Activated CD4-positive, alpha-beta memory T cell treated with anti-CD3 and anti-CD28 coated beads, Interleukin-2, amount 10 ng/mL, durations not matched to agents 7 days and 5 days (primary cell): ENCODE data around the gene PLGRKT. TPM values are rescaled to one million over a fixed set of nuclear protein-coding genes. Genes with fewer than 3 reads are reported as not detected.
"Not testable (repeated sequence)": the region's sequence is repeated elsewhere in the genome, so short reads cannot be mapped to it uniquely, and the experiment has no call there.

Experiments
- CTCF ChIA-PET: fragments of 350-600 bp; sonication (Branson Sonifier 250); formaldehyde crosslinking; loops from one replicate; lab custom pipeline; 2021; ENCODE audit warnings: antibody characterized with exemption, inconsistent platforms; lab: Charles Lee
- POLR2A ChIA-PET: fragments of 350-600 bp; sonication (Branson Sonifier 250); formaldehyde crosslinking; loops from one replicate; lab custom pipeline; 2021; ENCODE audit warnings: antibody characterized with exemption; lab: Charles Lee
- DNase-seq: peaks from one replicate; pipeline ENCODE4 v3.0.0-alpha.2; 2020
- H3K27ac Mint-ChIP-seq: one replicate; pipeline ENCODE4 v1.8.0; 2021; ENCODE audit warnings: mild to moderate bottlenecking, mixed read lengths
- H3K27me3 Mint-ChIP-seq: one replicate; pipeline ENCODE4 v1.8.0; 2021; ENCODE audit warnings: mixed read lengths
- H3K36me3 Mint-ChIP-seq: one replicate; pipeline ENCODE4 v1.8.0; 2021; ENCODE audit warnings: low read depth, mixed read lengths
- H3K4me1 Mint-ChIP-seq: one replicate; pipeline ENCODE4 v1.8.0; 2021; ENCODE audit warnings: mixed read lengths
- H3K4me3 Mint-ChIP-seq: one replicate; pipeline ENCODE4 v1.8.0; 2021; ENCODE audit warnings: mild to moderate bottlenecking, mixed read lengths
- H3K9me3 Mint-ChIP-seq: one replicate; pipeline ENCODE4 v1.8.0; 2021; ENCODE audit warnings: mixed read lengths
- total RNA-seq, 2 experiments: library from RNA; stranded (reverse); gene quantifications; one replicate each; pipeline ENCODE4 v1.2.3, GENCODE V29; 2021

The PLGRKT gene
- total RNA-seq, 2 experiments from 2014 or later, result 32.0 TPM

DNA sequence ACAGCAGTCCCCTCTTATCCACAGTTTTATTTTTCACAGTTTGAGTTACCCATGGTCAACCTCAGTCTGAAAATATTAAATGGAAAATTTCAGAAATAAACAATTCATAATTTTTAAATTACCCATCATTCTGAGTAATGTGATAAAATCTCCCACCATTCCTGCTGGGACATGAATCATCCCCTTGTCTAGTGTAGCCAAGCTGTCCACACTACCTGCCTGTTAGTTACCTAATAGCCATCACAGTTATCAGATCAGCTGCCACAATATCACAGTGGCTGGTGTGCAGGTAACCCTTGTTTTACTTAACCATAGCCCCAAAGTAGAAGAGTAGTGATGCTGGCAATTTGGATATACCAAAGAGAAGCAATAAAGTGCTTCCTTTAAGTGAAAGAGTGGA lies 10.7 kb downstream of the PLGRKT start:
- H3K27ac Mint-ChIP-seq, result no peak overlapping the region
- H3K4me1 Mint-ChIP-seq, result no peaks in the 10 kb centered on the region
- H3K9me3 Mint-ChIP-seq, result no peaks in the 10 kb centered on the region
- H3K4me3 Mint-ChIP-seq, result no peak overlapping the region
- peaks cover 20% of the 10 kb centered on the region for H3K36me3 Mint-ChIP-seq
- DNase-seq, result no peak
- ChIA-PET POLR2A (no interaction called here), CTCF (interaction anchor here (1.2 to 5.1 kb wide), 5 partner anchors 11 to 665 kb away, joined by 3 to 75 read pairs (median 5); partner anchors contain the start of genes INSL6 and PLGRKT)
- no peaks in the 10 kb centered on the region for H3K27me3 Mint-ChIP-seq

DNA sequence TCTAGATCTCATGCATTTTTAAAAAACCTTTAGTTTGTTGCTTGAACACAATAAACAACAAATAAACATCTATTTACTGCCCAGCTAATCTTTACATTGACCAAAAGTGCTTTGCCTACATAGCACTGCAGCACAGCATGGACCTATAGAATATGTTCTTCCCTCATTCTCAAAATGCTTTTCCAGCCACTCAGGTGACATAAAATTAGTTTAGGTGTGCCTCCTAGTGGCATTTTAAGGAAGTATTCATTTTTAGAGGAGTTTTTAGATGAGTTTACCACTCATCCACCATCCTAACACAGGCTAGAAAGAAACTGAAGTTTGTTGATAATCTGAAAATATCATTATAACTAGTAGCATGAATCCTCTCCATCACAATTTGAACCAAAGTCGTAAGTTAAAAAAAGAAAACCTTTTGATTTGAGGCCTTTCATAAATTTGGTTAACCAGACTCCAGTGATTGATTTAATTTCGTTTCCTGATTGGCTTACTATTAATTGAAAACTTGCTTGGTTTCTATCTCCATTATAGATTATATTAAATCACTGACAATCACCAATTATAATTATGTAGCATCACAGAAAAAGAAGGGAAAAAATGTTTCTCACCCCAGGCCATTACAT lies 12.6 kb downstream of the PLGRKT start:
- no peak overlapping the region for H3K27ac Mint-ChIP-seq

DNA sequence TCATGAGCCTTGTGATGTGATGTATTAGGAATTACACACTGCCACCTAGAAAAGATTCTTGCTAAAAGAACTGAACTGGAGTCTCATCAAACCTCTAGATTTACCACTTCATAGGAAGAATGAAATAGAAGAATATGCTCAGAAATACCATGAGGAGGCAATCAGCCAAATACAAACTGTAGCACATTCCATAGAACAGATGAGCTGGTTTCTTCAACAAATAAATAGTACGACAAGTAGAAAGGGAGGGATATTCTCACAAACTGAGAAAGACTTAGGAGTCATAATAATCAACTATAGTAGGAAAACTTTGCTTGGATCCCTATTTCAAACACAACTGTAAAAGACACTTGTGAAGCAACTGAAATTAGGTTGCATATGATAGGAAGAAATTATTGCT lies 15.4 kb downstream of the PLGRKT start:
- peaks cover 17% of the 10 kb centered on the region for H3K36me3 Mint-ChIP-seq
- CTCF ChIA-PET, result interaction anchor here (0.6 to 5.1 kb wide), 5 partner anchors 92 to 662 kb away, joined by 3 to 75 read pairs (median 5); partner anchors contain the start of gene INSL6
- POLR2A ChIA-PET, result no interaction called here

More for the DNA sequence above, 12.6 kb downstream of the PLGRKT start:
- no peaks in the 10 kb centered on the region for H3K4me1 Mint-ChIP-seq
- no peaks in the 10 kb centered on the region for H3K9me3 Mint-ChIP-seq
- no peak for DNase-seq
- ChIA-PET CTCF (interaction anchor here (0.7 to 5.1 kb wide), 14 partner anchors 9 to 666 kb away, joined by 3 to 75 read pairs (median 3); partner anchors contain the start of gene INSL6), POLR2A (interaction anchor here (0.6 kb wide), 1 partner anchor 240 kb away, joined by 3 read pairs; no protein-coding TSS in a partner anchor)
- no peak overlapping the region for H3K4me3 Mint-ChIP-seq
- no peaks in the 10 kb centered on the region for H3K27me3 Mint-ChIP-seq
- peaks cover 6% of the 10 kb centered on the region for H3K36me3 Mint-ChIP-seq

DNA sequence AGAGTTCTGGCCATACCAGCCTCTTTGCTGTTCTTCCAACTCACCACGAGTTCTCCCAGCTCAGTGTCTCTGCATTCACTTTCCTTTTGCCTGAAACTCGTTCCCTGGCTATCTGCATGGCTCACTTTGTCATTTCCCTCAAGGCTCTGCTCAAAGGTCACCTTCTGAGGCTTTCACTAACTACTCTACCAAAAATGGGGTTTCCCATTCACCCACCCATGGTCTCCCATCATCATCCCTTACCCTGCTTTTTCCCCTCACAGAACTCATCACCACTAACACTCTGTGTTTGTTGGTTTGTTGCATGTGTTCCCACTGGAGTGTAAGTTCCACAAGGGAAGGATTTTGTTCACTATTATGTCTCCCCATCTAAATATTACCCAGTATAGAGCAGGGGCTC lies 16.6 kb downstream of the PLGRKT start:
- Mint-ChIP-seq H3K27ac (no peak overlapping the region), H3K27me3 (no peaks in the 10 kb centered on the region), H3K4me1 (no peaks in the 10 kb centered on the region), H3K4me3 (no peak overlapping the region), H3K36me3 (peaks cover 18% of the 10 kb centered on the region), H3K9me3 (no peaks in the 10 kb centered on the region)
- DNase-seq, result no peak
- CTCF ChIA-PET, result interaction anchor here (0.8 kb wide), 1 partner anchor 661 kb away, joined by 3 read pairs; no protein-coding TSS in a partner anchor
- POLR2A ChIA-PET, result no interaction called here

More for the DNA sequence above, 15.4 kb downstream of the PLGRKT start:
- Mint-ChIP-seq H3K27ac (no peak overlapping the region), H3K4me3 (no peak overlapping the region), H3K9me3 (no peaks in the 10 kb centered on the region), H3K4me1 (no peaks in the 10 kb centered on the region), H3K27me3 (no peaks in the 10 kb centered on the region)
- DNase-seq, result no peak

DNA sequence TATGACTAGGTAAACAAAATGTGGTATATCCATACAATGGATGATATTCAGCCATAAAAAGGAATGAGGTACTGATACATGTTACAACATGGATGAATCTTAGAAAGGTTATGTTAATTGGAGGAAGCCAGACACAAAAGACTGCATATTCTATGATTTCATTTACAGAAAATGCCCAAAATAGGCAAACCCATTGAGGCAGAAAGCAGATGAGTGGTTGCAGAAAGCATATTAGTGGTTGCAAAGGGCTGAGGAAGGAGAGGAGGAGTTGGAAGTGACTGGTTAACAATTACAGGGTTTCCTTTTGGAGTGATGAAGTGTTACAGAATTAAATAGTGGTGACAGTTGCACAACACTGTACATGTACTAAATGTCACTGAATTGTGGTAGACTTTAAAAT lies 17.7 kb downstream of the PLGRKT start:
- Mint-ChIP-seq H3K27me3 (no peaks in the 10 kb centered on the region), H3K4me1 (no peaks in the 10 kb centered on the region), H3K27ac (no peak overlapping the region), H3K36me3 (peaks cover 22% of the 10 kb centered on the region), H3K9me3 (no peaks in the 10 kb centered on the region), H3K4me3 (no peak overlapping the region)
- ChIA-PET POLR2A (no interaction called here), CTCF (no interaction called here)
- DNase-seq, result no peak

DNA sequence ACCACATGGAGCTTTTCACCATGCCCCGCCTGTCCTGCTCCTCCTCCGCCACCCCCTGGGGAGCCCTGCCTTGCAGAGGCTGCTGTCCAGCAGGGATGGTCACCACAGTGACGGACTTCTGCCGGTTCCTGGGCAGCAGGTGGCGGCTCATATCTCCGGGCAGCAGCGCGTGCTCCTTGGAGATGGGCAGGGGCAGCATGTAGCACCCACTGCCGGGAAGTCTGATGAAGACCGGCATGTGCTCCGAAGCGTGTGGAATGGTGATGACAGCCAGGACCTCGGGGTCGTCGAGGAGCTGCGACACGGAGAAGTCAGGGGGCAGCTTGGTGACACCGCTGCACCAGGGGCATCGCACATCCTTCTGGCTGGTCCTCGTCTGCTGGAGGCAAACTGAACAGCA lies 19.2 kb downstream of the PLGRKT start:
- Mint-ChIP-seq H3K27me3 (no peaks in the 10 kb centered on the region), H3K9me3 (no peaks in the 10 kb centered on the region), H3K36me3 (peaks cover 26% of the 10 kb centered on the region), H3K4me3 (no peak overlapping the region), H3K4me1 (no peaks in the 10 kb centered on the region), H3K27ac (no peak overlapping the region)
- ChIA-PET CTCF (no interaction called here), POLR2A (no interaction called here)
- no peak for DNase-seq

DNA sequence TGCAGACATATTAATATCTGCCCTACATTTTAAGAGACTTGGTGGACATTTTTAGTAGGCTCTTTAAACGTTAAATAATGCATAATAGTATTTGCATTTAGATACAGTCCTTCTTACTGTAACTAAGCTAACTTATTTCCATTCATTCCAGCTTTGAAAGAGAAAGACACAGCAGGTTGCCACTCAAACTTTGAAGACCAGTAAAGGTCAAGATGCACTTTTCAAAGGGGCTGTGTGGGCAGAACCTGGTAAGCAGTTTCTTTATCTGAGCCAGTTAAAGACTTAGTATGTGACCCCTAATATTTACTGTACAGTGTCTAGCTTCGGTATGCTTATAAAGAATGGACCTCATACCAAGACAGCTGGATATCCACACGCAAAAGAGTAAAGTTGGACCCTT lies 20.8 kb downstream of the PLGRKT start:
- ChIA-PET POLR2A (no interaction called here), CTCF (interaction anchor here (0.7 to 1.9 kb wide), 6 partner anchors 13 to 658 kb away, joined by 3 to 6 read pairs (median 3); partner anchors contain the start of gene INSL6)
- Mint-ChIP-seq H3K36me3 (peaks cover 32% of the 10 kb centered on the region), H3K27me3 (no peaks in the 10 kb centered on the region), H3K9me3 (peaks cover 3% of the 10 kb centered on the region), H3K4me1 (no peaks in the 10 kb centered on the region), H3K4me3 (no peak overlapping the region), H3K27ac (no peak overlapping the region)
- no peak for DNase-seq

DNA sequence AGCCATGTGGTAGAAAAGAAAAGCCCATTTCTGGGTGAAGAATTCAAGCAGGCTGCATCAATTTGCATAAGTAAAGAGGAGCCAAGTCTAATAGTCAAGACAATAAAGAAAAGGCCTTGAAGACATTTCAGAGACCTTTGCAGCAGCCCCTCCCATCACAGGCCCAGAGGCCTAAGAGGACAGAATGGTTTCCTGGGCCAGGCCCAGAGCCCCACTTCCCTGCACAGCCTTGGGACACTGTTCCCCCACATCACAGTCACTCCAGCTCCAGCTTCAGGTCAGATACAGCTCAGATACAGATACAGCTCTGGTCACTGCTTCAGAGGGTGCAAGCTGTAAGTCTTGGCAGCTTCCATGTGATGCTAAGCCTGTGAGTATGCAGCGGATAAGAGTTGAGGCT lies 29.1 kb downstream of the PLGRKT start:
- H3K36me3 Mint-ChIP-seq, result peaks cover 58% of the 10 kb centered on the region
- H3K27ac Mint-ChIP-seq, result no peak overlapping the region
- DNase-seq, result no peak
- POLR2A ChIA-PET, result no interaction called here
- CTCF ChIA-PET, result no interaction called here
- H3K27me3 Mint-ChIP-seq, result no peaks in the 10 kb centered on the region
- peaks cover 41% of the 10 kb centered on the region for H3K9me3 Mint-ChIP-seq
- peaks cover 9% of the 10 kb centered on the region for H3K4me1 Mint-ChIP-seq
- no peak overlapping the region for H3K4me3 Mint-ChIP-seq

DNA sequence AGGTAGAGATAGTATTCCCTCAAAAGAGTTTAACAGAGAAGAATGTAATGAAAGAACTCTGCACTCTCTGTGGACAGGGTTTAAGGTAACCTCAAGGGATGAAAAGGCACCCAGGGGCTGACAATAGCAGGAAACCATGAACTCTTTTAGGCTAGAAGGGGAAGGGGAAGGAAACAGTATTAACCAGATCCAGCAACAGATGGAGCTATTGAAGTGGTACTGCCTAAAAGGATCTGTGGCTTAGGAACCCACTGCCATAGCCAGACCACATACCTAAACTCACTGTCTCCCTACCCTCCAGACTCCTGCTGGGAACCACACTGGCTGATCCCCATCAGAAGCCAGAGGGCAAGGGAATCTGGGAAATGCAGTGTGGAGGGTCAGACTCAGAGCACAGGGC lies 35.5 kb downstream of the PLGRKT start:
- H3K4me1 Mint-ChIP-seq, result peaks cover 15% of the 10 kb centered on the region
- no peaks in the 10 kb centered on the region for H3K27me3 Mint-ChIP-seq
- no peak for DNase-seq
- H3K27ac Mint-ChIP-seq, result no peak overlapping the region
- peaks cover 30% of the 10 kb centered on the region for H3K36me3 Mint-ChIP-seq
- ChIA-PET POLR2A (no interaction called here), CTCF (no interaction called here)
- peaks cover 26% of the 10 kb centered on the region for H3K9me3 Mint-ChIP-seq
- no peak overlapping the region for H3K4me3 Mint-ChIP-seq

DNA sequence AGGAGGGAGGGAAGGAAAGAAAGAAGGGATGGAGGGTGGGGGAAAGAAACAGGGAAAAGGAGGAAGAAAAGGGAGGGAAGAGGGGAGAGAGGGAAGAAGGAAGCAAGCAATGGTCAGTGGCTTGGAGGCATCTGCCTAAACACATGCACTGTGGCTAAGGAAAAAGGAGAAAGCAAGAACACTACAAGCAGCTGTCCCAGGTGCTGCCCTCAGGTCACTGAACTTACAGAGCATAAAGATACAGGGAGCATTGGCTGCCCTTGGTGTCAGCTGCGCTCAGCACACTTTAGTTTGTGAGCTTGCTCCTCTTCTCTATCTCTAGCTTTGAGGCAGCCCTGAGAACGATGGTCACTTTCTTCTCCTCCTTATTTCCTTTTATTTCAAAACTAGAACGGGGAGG lies 40.2 kb downstream of the PLGRKT start:
- H3K9me3 Mint-ChIP-seq, H3K4me3 Mint-ChIP-seq, DNase-seq, H3K27ac Mint-ChIP-seq, H3K27me3 Mint-ChIP-seq, H3K4me1 Mint-ChIP-seq, H3K36me3 Mint-ChIP-seq: not testable (repeated sequence)
- POLR2A ChIA-PET, result interaction anchor here (0.8 kb wide), 1 partner anchor 797 kb away, joined by 3 read pairs; no protein-coding TSS in a partner anchor
- CTCF ChIA-PET, result interaction anchor here (1.1 kb wide), 1 partner anchor 203 kb away, joined by 3 read pairs; no protein-coding TSS in a partner anchor

DNA sequence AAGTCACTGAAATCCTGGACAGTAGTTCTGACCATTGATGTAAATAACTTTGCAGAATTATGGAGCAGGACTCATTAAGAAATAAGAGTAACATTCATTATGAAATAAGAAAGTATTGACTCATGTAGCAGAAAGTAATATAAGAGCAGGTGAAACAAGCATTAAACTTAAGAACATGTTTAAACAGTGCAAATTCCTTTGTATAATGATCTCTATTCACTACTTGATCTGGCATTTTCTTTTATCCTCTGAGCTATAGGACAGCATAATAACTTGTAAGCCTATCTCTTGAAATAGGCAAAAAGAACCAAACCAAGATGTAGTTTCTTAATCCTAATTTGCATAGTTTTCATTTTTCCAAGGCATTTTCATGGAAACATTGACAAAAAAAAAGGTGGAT lies 42.3 kb downstream of the PLGRKT start:
- ChIA-PET POLR2A (no interaction called here), CTCF (no interaction called here)
- Mint-ChIP-seq H3K9me3 (no peaks in the 10 kb centered on the region), H3K4me3 (no peak overlapping the region), H3K36me3 (peaks cover 3% of the 10 kb centered on the region), H3K27ac (no peak overlapping the region), H3K27me3 (no peaks in the 10 kb centered on the region), H3K4me1 (peaks cover 3% of the 10 kb centered on the region)
- DNase-seq, result no peak

DNA sequence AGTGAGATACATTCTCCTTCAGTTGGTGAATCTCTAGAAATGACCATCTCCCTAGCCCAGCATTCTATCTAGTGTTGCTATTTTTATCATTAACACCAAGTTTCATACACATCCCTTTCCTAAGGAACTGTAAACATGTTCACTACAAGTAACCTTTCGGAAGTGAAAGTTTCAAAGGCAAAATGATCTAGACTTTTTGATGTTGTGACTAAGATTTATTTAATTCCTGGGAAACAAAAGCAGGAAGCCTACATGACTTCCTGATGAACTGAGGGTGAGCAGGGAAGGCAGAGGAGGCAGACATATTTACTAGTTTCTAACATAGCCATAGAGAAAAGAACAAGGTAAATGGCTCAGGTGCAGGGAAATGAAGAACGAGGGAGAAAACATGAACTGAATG lies 43.7 kb downstream of the PLGRKT start:
- DNase-seq, CTCF ChIA-PET, H3K27ac Mint-ChIP-seq, H3K36me3 Mint-ChIP-seq, H3K4me3 Mint-ChIP-seq, POLR2A ChIA-PET, H3K9me3 Mint-ChIP-seq, H3K27me3 Mint-ChIP-seq: not testable (repeated sequence)
- peaks cover 13% of the 10 kb centered on the region for H3K4me1 Mint-ChIP-seq

DNA sequence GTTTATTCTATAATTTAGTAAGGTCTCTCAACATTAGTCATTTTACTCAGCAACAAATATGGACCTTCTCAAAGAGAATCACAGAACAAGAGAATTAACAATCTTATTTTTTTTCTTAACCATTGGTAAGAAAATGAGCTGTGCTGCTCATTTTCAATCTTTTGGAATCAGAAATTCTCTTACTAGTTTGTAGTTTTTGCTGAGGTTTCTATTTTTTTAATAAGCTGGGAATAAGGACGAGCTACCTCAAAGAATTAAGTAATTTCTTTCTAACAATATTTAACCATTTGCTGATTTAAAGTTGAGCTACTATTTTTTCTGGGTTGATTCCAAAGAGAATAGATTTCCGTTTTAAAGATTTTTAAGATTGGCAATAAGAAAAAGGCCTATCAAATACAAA lies 44.2 kb downstream of the PLGRKT start:
- H3K36me3 Mint-ChIP-seq, result peaks cover 3% of the 10 kb centered on the region
- ChIA-PET CTCF (no interaction called here), POLR2A (no interaction called here)
- H3K27me3 Mint-ChIP-seq, result no peaks in the 10 kb centered on the region
- H3K27ac Mint-ChIP-seq, result no peak overlapping the region
- H3K4me1 Mint-ChIP-seq, result peaks cover 18% of the 10 kb centered on the region
- H3K9me3 Mint-ChIP-seq, result no peaks in the 10 kb centered on the region
- DNase-seq, result no peak
- no peak overlapping the region for H3K4me3 Mint-ChIP-seq

DNA sequence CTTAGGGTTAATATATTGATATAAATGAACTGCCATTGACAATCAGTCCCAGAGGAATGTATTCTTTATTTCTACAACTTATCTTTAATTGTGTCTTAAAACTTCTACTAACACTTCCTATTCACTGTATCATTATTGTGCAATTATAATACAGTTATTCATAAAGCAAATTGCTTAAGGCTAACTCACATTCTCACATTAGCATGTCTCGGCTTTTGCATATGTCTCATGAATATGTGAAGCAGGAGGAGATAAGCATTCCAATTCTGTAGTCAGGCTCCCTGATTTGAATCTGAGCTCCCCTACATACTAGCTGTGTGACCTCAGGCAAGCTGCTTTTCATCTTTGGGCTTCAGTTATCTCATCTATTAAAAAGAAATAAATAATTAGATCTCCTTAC lies 45.4 kb downstream of the PLGRKT start:
- no peak for DNase-seq
- CTCF ChIA-PET, result no interaction called here
- no peaks in the 10 kb centered on the region for H3K9me3 Mint-ChIP-seq
- no peak overlapping the region for H3K4me3 Mint-ChIP-seq
- no peak overlapping the region for H3K27ac Mint-ChIP-seq
- peaks cover 3% of the 10 kb centered on the region for H3K36me3 Mint-ChIP-seq
- H3K27me3 Mint-ChIP-seq, result no peaks in the 10 kb centered on the region
- POLR2A ChIA-PET, result interaction anchor here (1.2 kb wide), 1 partner anchor 71 kb away, joined by 4 read pairs; no protein-coding TSS in a partner anchor
- H3K4me1 Mint-ChIP-seq, result peaks cover 25% of the 10 kb centered on the region
